Activated B cell treated with CpG ODN at 0.5 μM for 24 hours (primary cell): ENCODE results near the gene PER3. TPM values are rescaled to one million over a fixed set of nuclear protein-coding genes. Genes with fewer than 3 reads are reported as not detected.

Experiments used
- ATAC-seq: fragments of 200-7000 bp; cut with Tn5 transposase; one replicate; pipeline ENCODE4 v1.10.0; 2021; ENCODE audit warnings: low read depth, mild to moderate bottlenecking, moderate library complexity
- CTCF ChIA-PET: fragments of 350-600 bp; sonication (Branson Sonifier 250); formaldehyde crosslinking; loops from one replicate; lab custom pipeline; 2021; ENCODE audit warnings: antibody characterized with exemption; lab: Charles Lee
- POLR2A ChIA-PET: fragments of 350-600 bp; sonication (Branson Sonifier 250); formaldehyde crosslinking; loops from one replicate; lab custom pipeline; 2021; ENCODE audit warnings: antibody characterized with exemption; lab: Charles Lee
- DNase-seq: peaks from one replicate; pipeline ENCODE4 v3.0.0; 2022
- H3K27ac Mint-ChIP-seq: one replicate; pipeline ENCODE4 v1.8.0; 2020; ENCODE audit warnings: mixed read lengths
- H3K27me3 Mint-ChIP-seq: one replicate; pipeline ENCODE4 v1.8.0; 2021; ENCODE audit warnings: mixed read lengths
- H3K36me3 Mint-ChIP-seq: one replicate; pipeline ENCODE4 v1.8.0; 2021; ENCODE audit warnings: low read depth, mixed read lengths
- H3K4me1 Mint-ChIP-seq: one replicate; pipeline ENCODE4 v1.8.0; 2021; ENCODE audit warnings: mixed read lengths
- H3K4me3 Mint-ChIP-seq: one replicate; pipeline ENCODE4 v1.8.0; 2020; ENCODE audit warnings: mild to moderate bottlenecking, mixed read lengths
- H3K9me3 Mint-ChIP-seq: one replicate; pipeline ENCODE4 v1.8.0; 2020; ENCODE audit warnings: mixed read lengths
- CTCF ChIP-seq: fragments of 200-600 bp; IDR thresholded peaks from one replicate; pipeline ENCODE4 v1.8.0; 2022; ENCODE audit warnings: antibody characterized with exemption, mild to moderate bottlenecking
- intact Hi-C: fragments of 100-400 bp; cut with micrococcal nuclease; formaldehyde crosslinking; loops from one replicate; pipeline ENCODE4 v1.15.1; 2024
- total RNA-seq: library from RNA; stranded (reverse); gene quantifications from 2 replicates; pipeline ENCODE4 v1.2.3, GENCODE V29; 2022

PER3 gene
- total RNA-seq, 1 donor from 2014 or later = 2.7 TPM

DNA sequence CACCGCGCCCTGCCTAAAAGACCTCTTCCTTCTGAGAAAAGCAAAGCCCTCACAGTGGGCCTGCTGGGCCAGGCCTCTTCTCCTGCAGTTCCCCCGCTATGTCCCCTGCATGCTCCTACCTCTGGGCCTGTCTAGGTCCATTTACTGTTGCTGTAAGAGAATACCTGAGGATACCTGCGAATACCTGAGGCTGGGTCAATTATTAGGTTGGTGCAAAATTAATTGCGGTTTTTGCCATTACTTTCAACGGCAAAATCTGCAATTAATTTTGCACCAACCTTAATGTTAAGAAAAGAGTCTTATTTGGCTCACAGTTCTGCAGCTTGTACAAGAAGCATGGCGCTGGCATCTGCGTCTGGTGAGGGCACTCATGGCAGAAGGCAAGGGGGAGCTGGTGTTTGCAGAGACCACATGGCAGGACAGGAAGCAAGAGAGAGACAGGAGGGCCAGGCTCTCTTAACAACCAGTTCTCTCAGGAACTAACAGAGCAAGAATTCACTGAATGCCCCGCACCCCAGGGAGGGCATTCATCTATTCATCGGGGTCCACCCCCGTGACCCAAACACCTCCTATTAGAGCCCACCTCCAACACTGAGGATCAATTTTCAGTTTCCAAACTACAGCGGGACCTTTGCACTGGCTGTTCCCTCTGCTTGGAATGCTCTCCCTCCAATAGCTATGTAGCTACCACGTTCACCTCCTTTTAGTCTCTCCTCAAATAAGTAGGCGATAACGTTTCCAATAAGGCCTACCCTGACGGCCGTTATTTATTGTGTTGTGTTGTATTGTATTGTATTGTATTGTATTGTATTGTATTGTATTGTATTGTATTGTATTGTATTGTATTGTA is 78.3 kb downstream of the PER3 start:
- intact Hi-C loops = no loop called here
- Mint-ChIP-seq H3K9me3 (no peaks in the 10 kb centered on the region), H3K36me3 (no peaks in the 10 kb centered on the region), H3K27ac (no peak overlapping the region), H3K4me3 (no peak overlapping the region), H3K27me3 (no peaks in the 10 kb centered on the region), H3K4me1 (no peaks in the 10 kb centered on the region)
- POLR2A ChIA-PET = no interaction called here
- no peak for DNase-seq
- ATAC-seq = no peak
- TF ChIP-seq CTCF = no peak
- CTCF ChIA-PET = no interaction called here

GRCh38 chr1:7863756-7864328 is 79.8 kb downstream of the PER3 start:
- Mint-ChIP-seq H3K27ac (no peak overlapping the region), H3K36me3 (no peaks in the 10 kb centered on the region)
- ATAC-seq = no peak

GRCh38 chr1:7865978-7866377 is 81.9 kb downstream of the PER3 start:
- Mint-ChIP-seq H3K27me3 (no peaks in the 10 kb centered on the region), H3K9me3 (no peaks in the 10 kb centered on the region), H3K4me1 (no peaks in the 10 kb centered on the region), H3K4me3 (no peak overlapping the region), H3K27ac (no peak overlapping the region), H3K36me3 (no peaks in the 10 kb centered on the region)
- no peak for TF ChIP-seq CTCF
- CTCF ChIA-PET = no interaction called here
- DNase-seq = no peak
- POLR2A ChIA-PET = interaction anchor here (0.5 kb wide), 1 partner anchor 23 kb away, joined by 5 read pairs; no protein-coding TSS in a partner anchor
- intact Hi-C loops = no loop called here
- no peak for ATAC-seq

More at GRCh38 chr1:7863756-7864328, 79.8 kb downstream of the PER3 start:
- CTCF ChIA-PET = no interaction called here
- no peaks in the 10 kb centered on the region for H3K4me1 Mint-ChIP-seq
- TF ChIP-seq CTCF = no peak
- H3K4me3 Mint-ChIP-seq = no peak overlapping the region
- no peaks in the 10 kb centered on the region for H3K9me3 Mint-ChIP-seq
- no peaks in the 10 kb centered on the region for H3K27me3 Mint-ChIP-seq
- intact Hi-C loops = no loop called here
- POLR2A ChIA-PET = interaction anchor here (0.6 kb wide), 1 partner anchor 24 kb away, joined by 5 read pairs; no protein-coding TSS in a partner anchor
- no peak for DNase-seq

- no peaks in the 10 kb centered on the region for H3K36me3 Mint-ChIP-seq
- ATAC-seq (no peak), DNase-seq (no peak)
- intact Hi-C loops = no loop called here
- no peaks in the 10 kb centered on the region for H3K27me3 Mint-ChIP-seq
- H3K9me3 Mint-ChIP-seq = no peaks in the 10 kb centered on the region
- POLR2A ChIA-PET = no interaction called here
- H3K4me3 Mint-ChIP-seq = no peak overlapping the region
- H3K4me1 Mint-ChIP-seq = no peaks in the 10 kb centered on the region
- H3K27ac Mint-ChIP-seq = no peak overlapping the region
- CTCF ChIA-PET = no interaction called here
- no peak for TF ChIP-seq CTCF
Measured at GRCh38 chr1:7868070-7868780, 84.1 kb downstream of the PER3 start.
